GM06990 (cell line): Measurements from ENCODE around the gene TRIM65.

Experiments
- DNase-seq: peaks from one replicate; pipeline ENCODE4 v3.0.0-alpha.2; 2011; ENCODE audit not compliant: insufficient read length; ENCODE audit errors: extremely low read depth
- H3K27me3 ChIP-seq: replicated peaks from 2 replicates; pipeline ENCODE4 v1.6.0; 2011; ENCODE audit warnings: low read length; ENCODE audit not compliant: control insufficient read depth, insufficient read depth
- H3K36me3 ChIP-seq: 2 replicates; pipeline ENCODE4 v1.5.1; 2011; ENCODE audit warnings: low read length; ENCODE audit not compliant: control insufficient read depth, insufficient read depth
- H3K4me3 ChIP-seq: replicated peaks from 2 replicates; pipeline ENCODE4 v1.5.1; 2011; ENCODE audit warnings: low read depth, mild to moderate bottlenecking, control low read depth, low read length
- CTCF ChIP-seq: IDR thresholded peaks from 2 replicates; pipeline ENCODE4 v1.5.1; 2011; ENCODE audit warnings: low read length, control low read depth, mild to moderate bottlenecking, inconsistent platforms; ENCODE audit not compliant: insufficient read depth, poor library complexity, severe bottlenecking

The TRIM65 gene

GRCh38 chr17:75840799-75841164, 56.0 kb downstream of the TRIM65 start:
- H3K27me3 ChIP-seq, result no peaks in the 10 kb centered on the region
- no peak for TF ChIP-seq CTCF
- no peak for DNase-seq
- H3K36me3 ChIP-seq, result peaks cover 22% of the 10 kb centered on the region
- no peak overlapping the region for H3K4me3 ChIP-seq

GRCh38 chr17:75839942-75840798, 56.6 kb downstream of the TRIM65 start:
- Histone ChIP-seq H3K4me3 (no peak overlapping the region), H3K27me3 (no peaks in the 10 kb centered on the region), H3K36me3 (peaks cover 26% of the 10 kb centered on the region)
- DNase-seq, result no peak
- no peak for TF ChIP-seq CTCF
